ENCODE measurements around the gene NBL1. TPM values are rescaled to one million over a fixed set of nuclear protein-coding genes. Genes with fewer than 3 reads are reported as not detected.

Gene NBL1
- total RNA-seq (2014; rRNA removed; shearing (Covaris generic); ENCODE audit: low replicate concordance) = 38.0 and 75.9 TPM in 2 replicates

- no peaks in the 10 kb centered on the region for H3K9me3 ChIP-seq
- DNase-seq = peak; percentile 78
- no peaks in the 10 kb centered on the region for H3K27me3 ChIP-seq
- peak within 1 kb of the TSS; percentile 73 for H3K4me3 ChIP-seq
- no peaks in the 10 kb centered on the region for H3K36me3 ChIP-seq
Observed at GRCh38 chr1:19643602-19644394, at the start of gene NBL1. Gene NBL1, plus strand, starts transcription at chr1:19644311. Its CDS starts 10,720 bp downstream, at chr1:19655031.

- Histone ChIP-seq H3K27me3 (no peaks in the 10 kb centered on the region), H3K9me3 (peaks cover 4% of the 10 kb centered on the region; the same call in 1 of the 2 replicates), H3K36me3 (peaks cover 39% of the 10 kb centered on the region), H3K4me3 (peak overlapping the region; percentile 87)
- DNase-seq = peak; percentile 13
Observed at GRCh38 chr1:19596065-19596713, 47.9 kb upstream of the NBL1 start.

GRCh38 chr1:19596714-19597495 lies 47.2 kb upstream of the NBL1 start:
- H3K36me3 ChIP-seq = peaks cover 42% of the 10 kb centered on the region
- H3K27me3 ChIP-seq = no peaks in the 10 kb centered on the region
- peaks cover 4% of the 10 kb centered on the region; the same call in 1 of the 2 replicates for H3K9me3 ChIP-seq
- peak; percentile 97 for DNase-seq
- H3K4me3 ChIP-seq = peak overlapping the region; percentile 87

GRCh38 chr1:19597496-19598309 lies 46.4 kb upstream of the NBL1 start:
- DNase-seq = no peak
- peak overlapping the region; percentile 87 for H3K4me3 ChIP-seq
- no peaks in the 10 kb centered on the region for H3K27me3 ChIP-seq
- peaks cover 50% of the 10 kb centered on the region for H3K36me3 ChIP-seq
- H3K9me3 ChIP-seq = peaks cover 6% of the 10 kb centered on the region; the same call in 1 of the 2 replicates

GRCh38 chr1:19599810-19600209 lies 44.3 kb upstream of the NBL1 start:
- Histone ChIP-seq H3K36me3 (peaks cover 61% of the 10 kb centered on the region), H3K4me3 (no peak overlapping the region), H3K27me3 (no peaks in the 10 kb centered on the region), H3K9me3 (peaks cover 6% of the 10 kb centered on the region; the same call in 1 of the 2 replicates)
- DNase-seq = no peak

GRCh38 chr1:19602486-19602885 lies 41.6 kb upstream of the NBL1 start:
- Histone ChIP-seq H3K4me3 (no peak overlapping the region), H3K27me3 (no peaks in the 10 kb centered on the region), H3K9me3 (peaks cover 6% of the 10 kb centered on the region; the same call in 1 of the 2 replicates), H3K36me3 (peaks cover 56% of the 10 kb centered on the region)
- no peak for DNase-seq

- Histone ChIP-seq H3K4me3 (no peak overlapping the region), H3K27me3 (no peaks in the 10 kb centered on the region), H3K36me3 (peaks cover 40% of the 10 kb centered on the region), H3K9me3 (peaks cover 2% of the 10 kb centered on the region; the same call in 1 of the 2 replicates)
- no peak for DNase-seq
Observed at GRCh38 chr1:19605967-19606366, 38.1 kb upstream of the NBL1 start.

- H3K9me3 ChIP-seq = peaks cover 2% of the 10 kb centered on the region; the same call in 1 of the 2 replicates
- H3K4me3 ChIP-seq = no peak overlapping the region
- no peak for DNase-seq
- peaks cover 33% of the 10 kb centered on the region for H3K36me3 ChIP-seq
- no peaks in the 10 kb centered on the region for H3K27me3 ChIP-seq
Observed at GRCh38 chr1:19606817-19607642, 37.1 kb upstream of the NBL1 start.

- Histone ChIP-seq H3K27me3 (no peaks in the 10 kb centered on the region), H3K9me3 (no peaks in the 10 kb centered on the region; the same call in 1 of the 2 replicates), H3K4me3 (no peak overlapping the region), H3K36me3 (peaks cover 22% of the 10 kb centered on the region)
- no peak for DNase-seq
Observed at GRCh38 chr1:19608232-19608631, 35.9 kb upstream of the NBL1 start.

- no peak for DNase-seq
- no peaks in the 10 kb centered on the region; the same call in 1 of the 2 replicates for H3K9me3 ChIP-seq
- H3K4me3 ChIP-seq = no peak overlapping the region
- no peaks in the 10 kb centered on the region for H3K27me3 ChIP-seq
- H3K36me3 ChIP-seq = peaks cover 19% of the 10 kb centered on the region
Observed at GRCh38 chr1:19610282-19610981, 33.7 kb upstream of the NBL1 start.

- no peaks in the 10 kb centered on the region for H3K27me3 ChIP-seq
- DNase-seq = no peak
- H3K9me3 ChIP-seq = no peaks in the 10 kb centered on the region
Observed at GRCh38 chr1:19612530-19612929, 31.6 kb upstream of the NBL1 start.

GRCh38 chr1:19613171-19613703 lies 30.9 kb upstream of the NBL1 start:
- Histone ChIP-seq H3K36me3 (peaks cover 22% of the 10 kb centered on the region), H3K4me3 (no peak overlapping the region)
- DNase-seq = no peak

More at GRCh38 chr1:19612530-19612929, 31.6 kb upstream of the NBL1 start:
- H3K36me3 ChIP-seq = peaks cover 23% of the 10 kb centered on the region
- no peak overlapping the region for H3K4me3 ChIP-seq

GRCh38 chr1:19615438-19615837 lies 28.7 kb upstream of the NBL1 start:
- H3K36me3 ChIP-seq = peaks cover 8% of the 10 kb centered on the region
- no peak for DNase-seq
- H3K27me3 ChIP-seq = no peaks in the 10 kb centered on the region
- no peaks in the 10 kb centered on the region for H3K9me3 ChIP-seq
- H3K4me3 ChIP-seq = no peak overlapping the region

More at GRCh38 chr1:19613171-19613703, 30.9 kb upstream of the NBL1 start:
- H3K9me3 ChIP-seq = no peaks in the 10 kb centered on the region
- H3K27me3 ChIP-seq = no peaks in the 10 kb centered on the region

- no peaks in the 10 kb centered on the region for H3K27me3 ChIP-seq
- peaks cover 8% of the 10 kb centered on the region for H3K36me3 ChIP-seq
- no peaks in the 10 kb centered on the region for H3K9me3 ChIP-seq
- DNase-seq = no peak
- H3K4me3 ChIP-seq = no peak overlapping the region
Observed at GRCh38 chr1:19616489-19616888, 27.6 kb upstream of the NBL1 start.

All from MG63 (cell line).